Activated CD4-positive, alpha-beta memory T cell treated with anti-CD3 and anti-CD28 coated beads for 36 hours (primary cell): Measurements from ENCODE around the gene SMG6. TPM values are rescaled to one million over a fixed set of nuclear protein-coding genes. Genes with fewer than 3 reads are reported as not detected.

Experiments used
- CTCF ChIA-PET: fragments of 350-600 bp; sonication (Branson Sonifier 250); formaldehyde crosslinking; loops from one replicate; lab custom pipeline; 2021; ENCODE audit warnings: antibody characterized with exemption, inconsistent platforms; lab: Charles Lee
- POLR2A ChIA-PET: fragments of 350-600 bp; sonication (Branson Sonifier 250); formaldehyde crosslinking; loops from one replicate; lab custom pipeline; 2021; ENCODE audit warnings: antibody characterized with exemption; lab: Charles Lee
- DNase-seq: peaks from one replicate; pipeline ENCODE4 v3.0.0-alpha.2; 2020
- H3K27ac Mint-ChIP-seq: one replicate; pipeline ENCODE4 v1.8.0; 2021; ENCODE audit warnings: mixed read lengths
- H3K27me3 Mint-ChIP-seq: one replicate; pipeline ENCODE4 v1.8.0; 2021; ENCODE audit warnings: mixed read lengths
- H3K36me3 Mint-ChIP-seq: one replicate; pipeline ENCODE4 v1.8.0; 2021; ENCODE audit warnings: mixed read lengths
- H3K4me1 Mint-ChIP-seq: one replicate; pipeline ENCODE4 v1.8.0; 2021; ENCODE audit warnings: low read depth, mixed read lengths
- H3K4me3 Mint-ChIP-seq: one replicate; pipeline ENCODE4 v1.8.0; 2021; ENCODE audit warnings: mild to moderate bottlenecking, mixed read lengths
- H3K9me3 Mint-ChIP-seq: one replicate; pipeline ENCODE4 v1.8.0; 2021; ENCODE audit warnings: mixed read lengths
- intact Hi-C: fragments of 100-400 bp; cut with micrococcal nuclease; formaldehyde crosslinking; loops from one replicate; pipeline ENCODE4 v1.15.1; 2023
- total RNA-seq, 2 experiments: library from RNA; stranded (reverse); gene quantifications; one replicate each; pipeline ENCODE4 v1.2.3, GENCODE V29; 2021

The SMG6 gene
- total RNA-seq, 2 experiments from 2014 or later = 17.2 to 20.3 TPM

DNA sequence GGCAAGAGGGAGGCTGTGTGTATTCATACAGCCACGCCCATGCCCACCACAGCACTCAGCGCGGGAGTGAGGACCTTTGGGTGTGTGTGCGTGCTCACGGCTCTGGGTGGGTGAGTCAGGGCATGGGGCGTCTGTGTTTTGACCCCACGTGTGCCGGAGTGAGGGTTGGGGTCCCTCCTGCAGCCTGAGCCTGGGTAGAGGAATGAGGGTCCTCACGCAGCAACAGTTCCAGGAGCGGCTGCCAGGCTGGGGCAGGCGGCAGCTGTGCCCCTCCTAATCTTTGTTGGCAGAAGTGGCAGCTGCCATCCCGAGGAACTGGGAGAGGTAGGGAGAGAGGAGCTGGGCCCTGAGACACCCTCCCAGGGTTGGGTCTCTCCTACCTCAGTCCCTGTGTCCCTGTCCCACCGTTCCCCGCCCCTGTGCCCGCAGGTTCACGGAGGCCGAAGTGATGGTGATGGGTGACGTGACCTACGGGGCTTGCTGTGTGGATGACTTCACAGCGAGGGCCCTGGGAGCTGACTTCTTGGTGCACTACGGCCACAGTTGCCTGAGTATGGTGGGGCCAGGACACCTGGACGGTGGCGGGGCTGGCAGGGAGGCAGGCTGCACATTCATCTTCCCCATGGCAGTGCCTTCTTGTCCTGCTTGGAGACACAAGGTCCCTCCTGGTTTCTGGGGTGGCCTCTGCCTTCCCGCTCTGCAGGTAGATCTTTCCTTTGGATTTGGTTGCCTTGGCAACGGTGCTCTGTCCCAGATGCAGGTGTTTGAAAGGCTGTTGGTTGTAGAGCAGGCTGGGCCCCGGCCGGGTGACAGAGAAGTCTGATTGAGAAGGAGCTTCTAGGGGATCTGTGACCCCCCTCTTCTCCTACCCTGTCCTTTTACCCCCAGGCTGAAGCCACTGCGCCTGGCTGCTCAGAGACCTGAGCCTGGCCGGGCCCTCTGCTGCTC, 267.8 kb downstream of the SMG6 start:
- intact Hi-C loops = loop anchor here (10.0 kb wide), 2 partner anchors 161 to 391 kb away; partner anchors contain the start of genes RILP and SCARF1
- DNase-seq = no peak
- H3K9me3 Mint-ChIP-seq = no peaks in the 10 kb centered on the region
- peaks cover 7% of the 10 kb centered on the region for H3K4me1 Mint-ChIP-seq
- no peak overlapping the region for H3K4me3 Mint-ChIP-seq
- CTCF ChIA-PET = interaction anchor here (0.6 kb wide), 1 partner anchor 369 kb away, joined by 3 read pairs; no protein-coding TSS in a partner anchor
- POLR2A ChIA-PET = no interaction called here
- H3K36me3 Mint-ChIP-seq = peaks cover 6% of the 10 kb centered on the region
- no peak overlapping the region for H3K27ac Mint-ChIP-seq
- no peaks in the 10 kb centered on the region for H3K27me3 Mint-ChIP-seq

DNA sequence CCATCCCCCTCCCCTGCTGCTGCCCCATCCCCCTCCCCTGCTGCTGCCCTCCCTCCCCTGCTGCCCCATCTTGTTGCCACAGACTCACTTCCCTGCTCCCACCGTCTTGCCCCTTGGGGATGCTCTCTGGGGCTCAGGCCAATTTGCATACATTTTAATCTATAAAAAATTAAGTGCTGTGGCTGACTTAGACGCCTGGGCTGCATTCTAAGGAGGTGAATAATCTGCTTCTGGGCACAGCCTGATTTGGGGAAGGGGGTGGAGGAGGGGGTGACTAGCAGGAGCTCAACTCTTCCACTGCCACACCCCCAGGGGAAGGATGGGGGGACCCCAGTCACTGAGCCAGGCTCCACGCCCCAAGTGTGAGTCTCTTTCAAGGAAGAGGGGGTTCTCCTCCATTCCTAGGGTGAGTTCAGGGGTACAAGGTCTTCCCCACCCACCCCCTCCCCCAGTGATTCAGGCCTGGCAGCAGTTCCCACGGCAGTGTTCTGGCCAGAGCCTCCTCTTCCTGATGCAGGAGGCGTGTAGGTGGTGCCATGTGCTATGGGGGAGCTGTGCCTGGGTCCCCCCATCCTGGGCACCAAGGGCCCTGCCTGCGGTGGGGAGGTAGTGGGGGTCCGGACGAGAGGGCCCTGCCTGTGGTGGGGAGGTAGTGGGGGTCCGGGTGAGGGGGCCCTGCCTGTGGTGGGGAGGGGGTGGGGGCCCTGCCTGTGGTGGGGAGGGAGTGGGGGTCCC, 268.6 kb downstream of the SMG6 start:
- POLR2A ChIA-PET = no interaction called here
- H3K36me3 Mint-ChIP-seq = peaks cover 6% of the 10 kb centered on the region
- H3K27me3 Mint-ChIP-seq = no peaks in the 10 kb centered on the region
- H3K27ac Mint-ChIP-seq = no peak overlapping the region
- H3K4me1 Mint-ChIP-seq = peaks cover 10% of the 10 kb centered on the region
- CTCF ChIA-PET = interaction anchor here (0.6 kb wide), 1 partner anchor 368 kb away, joined by 3 read pairs; no protein-coding TSS in a partner anchor
- DNase-seq = no peak
- H3K4me3 Mint-ChIP-seq = no peak overlapping the region
- intact Hi-C loops = loop anchor here (10.0 kb wide), 2 partner anchors 160 to 390 kb away; partner anchors contain the start of genes RILP and SCARF1
- no peaks in the 10 kb centered on the region for H3K9me3 Mint-ChIP-seq

DNA sequence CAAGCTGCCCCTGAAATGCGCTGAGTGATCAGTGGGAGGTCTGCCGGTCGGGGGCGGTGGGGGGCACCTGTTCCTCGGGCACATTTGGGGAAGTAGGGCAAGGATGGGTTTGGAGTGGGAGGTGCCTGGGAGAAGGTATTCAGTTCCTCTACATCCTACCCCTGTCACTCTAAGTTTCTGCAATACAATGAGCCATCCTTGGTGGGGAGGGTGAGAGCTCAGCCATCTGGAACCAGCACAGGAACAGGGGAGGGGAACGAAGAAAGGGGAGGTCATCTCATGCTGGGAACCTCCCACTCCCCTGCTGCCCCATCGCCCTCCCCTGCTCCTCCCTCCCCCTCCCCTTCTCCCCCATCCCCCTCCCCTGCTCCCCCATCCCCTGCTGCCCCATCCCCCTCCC, 269.4 kb downstream of the SMG6 start:
- intact Hi-C loops = loop anchor here (10.0 kb wide), 2 partner anchors 159 to 389 kb away; partner anchors contain the start of genes RILP and SCARF1
- ChIA-PET POLR2A (no interaction called here), CTCF (interaction anchor here (0.6 kb wide), 1 partner anchor 313 kb away, joined by 3 read pairs; no protein-coding TSS in a partner anchor)
- Mint-ChIP-seq H3K4me3 (no peak overlapping the region), H3K27me3 (no peaks in the 10 kb centered on the region), H3K9me3 (no peaks in the 10 kb centered on the region), H3K4me1 (peaks cover 10% of the 10 kb centered on the region), H3K36me3 (peaks cover 6% of the 10 kb centered on the region), H3K27ac (no peak overlapping the region)
- DNase-seq = no peak

DNA sequence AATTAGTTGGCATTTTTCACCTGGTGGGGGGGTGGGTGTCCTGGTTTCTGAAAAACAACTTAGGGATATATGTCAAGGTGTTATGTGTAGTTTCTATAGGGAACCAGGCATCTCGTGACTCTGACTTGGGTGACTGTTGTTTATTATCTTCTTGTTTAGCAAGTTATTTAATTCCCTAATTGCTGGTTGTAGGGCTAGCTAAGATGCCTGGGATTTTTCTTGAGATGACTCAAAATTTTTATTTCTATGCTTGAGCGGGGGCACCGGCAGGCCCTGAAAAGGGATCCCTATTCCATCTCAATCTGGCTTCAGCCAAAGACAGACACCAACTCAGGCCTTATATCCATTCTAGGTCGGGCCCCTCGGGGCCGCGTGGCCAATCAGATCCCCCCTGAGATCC, 270.4 kb downstream of the SMG6 start:
- intact Hi-C loops = loop anchor here (10.0 kb wide), 2 partner anchors 158 to 388 kb away; partner anchors contain the start of genes RILP and SCARF1
- Mint-ChIP-seq H3K27me3 (peaks cover 3% of the 10 kb centered on the region), H3K36me3 (peaks cover 6% of the 10 kb centered on the region), H3K9me3 (no peaks in the 10 kb centered on the region), H3K27ac (no peak overlapping the region), H3K4me1 (peaks cover 10% of the 10 kb centered on the region), H3K4me3 (no peak overlapping the region)
- ChIA-PET POLR2A (no interaction called here), CTCF (no interaction called here)
- no peak for DNase-seq

DNA sequence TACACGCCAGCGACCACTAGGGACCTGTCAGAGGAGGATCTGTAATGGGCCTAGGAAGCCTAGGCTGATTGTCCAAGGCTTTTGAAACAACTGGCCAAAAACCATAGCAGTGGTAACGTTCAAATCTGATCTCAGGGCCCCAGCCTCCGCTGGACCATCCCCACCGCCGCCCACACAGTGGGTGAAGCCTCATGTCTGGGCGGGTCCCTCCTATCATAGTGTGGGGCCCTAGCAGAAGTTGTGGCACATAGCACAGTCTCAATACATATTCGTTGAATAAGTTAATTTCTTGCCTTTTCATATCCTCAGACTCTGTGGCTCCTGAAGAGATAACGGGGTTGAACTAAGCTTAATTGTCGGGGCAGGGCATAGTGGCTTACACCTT, 272.8 kb downstream of the SMG6 start:
- DNase-seq = no peak
- H3K9me3 Mint-ChIP-seq = no peaks in the 10 kb centered on the region
- ChIA-PET CTCF (interaction anchor here (1.3 kb wide), 1 partner anchor 160 kb away, joined by 3 read pairs; no protein-coding TSS in a partner anchor), POLR2A (no interaction called here)
- peak overlapping the region; percentile 95 for H3K4me3 Mint-ChIP-seq
- peaks cover 13% of the 10 kb centered on the region for H3K4me1 Mint-ChIP-seq
- H3K36me3 Mint-ChIP-seq = no peaks in the 10 kb centered on the region
- H3K27me3 Mint-ChIP-seq = peaks cover 18% of the 10 kb centered on the region
- H3K27ac Mint-ChIP-seq = peak overlapping the region; percentile 67
- intact Hi-C loops = loop anchor here (1.0 to 10.0 kb wide), 4 partner anchors 11 to 386 kb away; partner anchors contain the start of genes RILP and SCARF1

DNA sequence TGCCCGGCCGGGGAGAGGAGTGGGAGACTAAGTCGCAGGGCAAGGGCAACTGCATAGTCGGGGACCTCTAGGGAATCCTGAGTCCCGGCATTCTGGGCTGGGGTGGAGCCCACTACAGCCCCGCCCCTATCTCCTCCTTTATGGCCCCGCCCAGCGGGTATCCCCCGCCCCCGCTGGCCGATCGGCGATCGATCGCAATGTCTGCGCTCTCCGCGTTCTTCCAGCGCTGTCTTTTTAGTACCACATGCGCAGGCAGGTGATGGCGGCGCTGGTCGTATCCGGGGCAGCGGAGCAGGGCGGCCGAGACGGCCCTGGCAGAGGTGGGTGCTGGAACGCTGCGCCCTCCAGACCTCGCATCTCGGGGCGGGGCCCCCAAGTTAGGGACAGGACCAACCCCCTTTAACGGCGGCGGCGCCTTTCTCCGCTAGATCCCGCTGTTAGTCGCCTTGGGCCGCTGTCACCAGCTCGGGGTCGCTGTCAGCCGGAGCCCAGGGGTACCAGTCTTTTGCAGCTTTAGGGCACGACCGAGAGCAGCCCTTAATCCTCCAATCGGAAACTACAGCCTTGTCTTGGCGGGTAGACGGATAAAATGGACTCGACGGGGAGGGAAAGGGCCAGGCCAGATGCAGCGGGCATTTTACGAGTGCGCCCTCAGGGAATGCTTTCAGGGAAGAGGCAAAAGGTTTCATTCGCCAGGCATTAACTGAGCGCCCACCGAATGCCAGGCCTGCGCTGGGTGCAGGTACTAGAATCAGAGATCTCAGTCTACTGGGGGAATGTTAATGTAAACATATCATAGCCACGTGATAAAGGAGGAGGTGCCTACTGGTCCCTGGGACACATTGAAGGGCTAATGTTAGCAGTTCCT, 273.4 kb downstream of the SMG6 start, which contains the start of gene DPH1:
TSS of gene DPH1 (plus strand) at position 243 of the 868 bp plus-strand sequence. CDS start at position 260, 17 bp downstream.
- DNase-seq = peak; percentile 92
- Mint-ChIP-seq H3K4me3 (peak within 1 kb of the TSS; percentile 95), H3K4me1 (peaks cover 15% of the 10 kb centered on the region), H3K27me3 (peaks cover 22% of the 10 kb centered on the region), H3K36me3 (no peaks in the 10 kb centered on the region), H3K27ac (peak within 1 kb of the TSS; percentile 67), H3K9me3 (no peaks in the 10 kb centered on the region)
- POLR2A ChIA-PET = no interaction called here
- CTCF ChIA-PET = interaction anchor here (1.3 to 1.8 kb wide), 2 partner anchors 160 to 313 kb away, joined by 3 to 4 read pairs; no protein-coding TSS in a partner anchor
- intact Hi-C loops = loop anchor here (1.0 to 10.0 kb wide), 4 partner anchors 11 to 385 kb away; partner anchors contain the start of genes RILP and SCARF1

DNA sequence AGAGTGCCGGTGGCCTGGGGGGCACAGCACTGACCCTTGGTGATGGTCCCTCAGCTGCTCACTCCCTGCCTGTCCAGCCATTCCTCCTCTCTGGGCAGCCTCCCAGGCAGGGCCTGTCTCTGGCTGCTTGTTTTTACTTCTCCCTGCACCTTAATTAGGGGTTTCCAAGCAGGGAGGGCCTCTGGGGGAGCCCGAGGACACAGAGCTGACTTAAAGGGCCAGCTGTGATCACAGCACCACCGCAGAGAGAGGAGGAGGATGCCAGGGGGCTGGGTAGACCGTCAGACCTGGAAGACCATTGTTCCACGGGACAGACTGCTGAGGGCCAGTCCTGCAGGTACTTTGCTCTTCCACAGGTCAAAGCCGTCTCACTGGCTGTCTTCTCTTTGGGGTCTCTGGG, 274.8 kb downstream of the SMG6 start:
- Mint-ChIP-seq H3K4me3 (no peak overlapping the region), H3K27me3 (peaks cover 24% of the 10 kb centered on the region), H3K36me3 (no peaks in the 10 kb centered on the region), H3K27ac (no peak overlapping the region), H3K9me3 (no peaks in the 10 kb centered on the region), H3K4me1 (peaks cover 16% of the 10 kb centered on the region)
- ChIA-PET POLR2A (no interaction called here), CTCF (interaction anchor here (0.6 to 1.8 kb wide), 4 partner anchors 26 to 312 kb away, joined by 3 to 5 read pairs (median 4); partner anchors contain the start of gene HIC1)
- no peak for DNase-seq
- intact Hi-C loops = no loop called here

DNA sequence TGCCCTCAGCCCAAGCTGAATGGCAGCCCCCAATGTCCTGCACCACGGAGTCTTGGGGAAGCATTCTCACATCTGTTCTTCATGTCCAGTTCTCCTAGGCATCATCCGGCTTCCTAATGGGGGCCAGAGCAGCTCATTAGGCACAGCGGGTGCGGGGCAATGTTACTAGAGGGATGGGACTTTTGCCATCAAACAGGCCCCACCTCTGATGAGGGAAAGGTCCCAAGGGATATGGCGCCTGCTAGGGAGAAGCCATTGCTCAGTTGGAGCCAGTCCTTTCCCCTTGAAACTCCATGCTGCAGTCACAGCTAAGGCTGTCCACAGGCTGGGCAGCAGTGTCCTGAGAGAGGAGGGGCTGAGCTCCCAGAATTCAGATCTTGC, 275.4 kb downstream of the SMG6 start:
- H3K27me3 Mint-ChIP-seq = peaks cover 26% of the 10 kb centered on the region
- CTCF ChIA-PET = interaction anchor here (0.8 to 1.1 kb wide), 2 partner anchors 27 to 216 kb away, joined by 3 to 5 read pairs; no protein-coding TSS in a partner anchor
- no peaks in the 10 kb centered on the region for H3K36me3 Mint-ChIP-seq
- H3K4me1 Mint-ChIP-seq = peaks cover 19% of the 10 kb centered on the region
- no peak overlapping the region for H3K4me3 Mint-ChIP-seq
- intact Hi-C loops = no loop called here
- no peaks in the 10 kb centered on the region for H3K9me3 Mint-ChIP-seq
- DNase-seq = no peak
- POLR2A ChIA-PET = no interaction called here
- no peak overlapping the region for H3K27ac Mint-ChIP-seq

DNA sequence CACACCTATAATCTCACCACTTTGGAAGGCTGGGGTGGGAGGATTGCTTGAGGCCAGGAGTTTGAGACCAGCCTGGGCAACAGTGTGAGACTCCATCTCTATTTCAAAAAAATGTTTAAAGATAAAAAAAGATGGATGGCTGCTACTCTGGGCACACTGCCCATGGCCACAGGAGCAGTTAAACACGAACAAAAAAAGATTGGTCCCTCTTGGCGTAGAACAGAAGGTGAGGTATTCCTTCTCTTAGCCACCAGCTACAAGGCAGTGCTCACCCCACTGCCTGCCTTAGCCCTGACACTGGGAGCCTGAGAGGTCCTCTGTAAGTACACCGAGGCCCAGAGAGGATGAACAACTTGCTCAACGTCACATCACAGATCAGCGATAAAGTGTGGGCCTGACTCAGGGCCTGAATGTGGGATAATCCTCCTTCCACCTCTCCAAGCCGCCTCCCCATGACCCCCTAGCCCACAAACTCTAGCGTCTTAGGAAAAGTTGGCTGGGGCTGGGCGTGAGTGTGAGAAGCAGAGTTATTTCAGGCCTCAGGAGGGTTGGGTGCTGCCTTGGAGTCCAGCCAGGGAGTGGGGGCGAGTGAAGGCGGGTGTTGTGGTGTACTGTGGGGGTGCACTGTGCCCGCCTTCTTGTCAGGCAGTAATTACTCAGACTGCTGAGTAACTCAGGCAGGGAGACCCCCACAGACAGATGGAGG, 275.9 kb downstream of the SMG6 start:
- DNase-seq = peak; percentile 14
- Mint-ChIP-seq H3K4me3 (no peak overlapping the region), H3K36me3 (no peaks in the 10 kb centered on the region), H3K9me3 (no peaks in the 10 kb centered on the region), H3K27ac (no peak overlapping the region), H3K27me3 (peaks cover 29% of the 10 kb centered on the region), H3K4me1 (peaks cover 19% of the 10 kb centered on the region)
- CTCF ChIA-PET = interaction anchor here (1.1 kb wide), 1 partner anchor 119 kb away, joined by 3 read pairs; no protein-coding TSS in a partner anchor
- intact Hi-C loops = no loop called here
- POLR2A ChIA-PET = no interaction called here

DNA sequence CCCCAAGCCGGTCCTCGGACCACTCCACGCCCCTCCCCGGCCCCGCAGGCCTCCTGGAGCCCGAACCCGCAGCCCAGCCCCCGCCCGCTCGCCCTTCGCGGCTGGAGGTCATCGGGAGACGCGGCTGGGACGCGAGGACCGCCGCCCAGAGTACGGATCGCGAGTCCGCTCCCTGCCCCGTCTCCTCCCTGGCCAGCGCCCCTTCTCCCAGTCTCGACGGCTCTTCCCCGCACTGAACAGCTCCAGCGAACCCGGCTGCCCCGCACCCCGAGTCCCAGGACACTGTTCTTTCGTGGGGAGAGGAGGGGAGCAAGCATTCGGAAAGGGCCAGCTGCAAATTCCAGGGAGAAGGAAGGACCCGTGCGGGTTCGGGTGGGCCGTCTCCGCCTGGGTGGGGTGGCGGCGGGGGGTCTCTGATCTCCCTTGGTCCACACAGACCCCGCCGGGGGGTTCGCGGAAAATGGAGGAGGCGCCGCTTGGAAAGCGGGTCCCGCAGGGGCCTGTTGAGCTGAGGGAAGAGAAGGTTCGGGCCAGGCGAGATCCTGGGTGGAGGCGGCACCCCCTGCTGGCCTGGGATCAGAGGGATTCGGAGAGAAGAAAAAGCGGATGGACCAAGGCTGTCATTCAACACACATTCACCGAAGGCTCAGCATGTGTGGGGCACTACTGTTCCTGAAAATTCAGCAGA, 277.8 kb downstream of the SMG6 start:
- Mint-ChIP-seq H3K4me1 (peaks cover 12% of the 10 kb centered on the region), H3K27ac (no peak overlapping the region), H3K36me3 (no peaks in the 10 kb centered on the region), H3K27me3 (peaks cover 31% of the 10 kb centered on the region), H3K4me3 (peak overlapping the region; percentile 66), H3K9me3 (no peaks in the 10 kb centered on the region)
- ChIA-PET CTCF (interaction anchor here (0.6 to 3.6 kb wide), 13 partner anchors 29 to 390 kb away, joined by 3 to 23 read pairs (median 4); partner anchors contain the start of genes HIC1 and RILP), POLR2A (no interaction called here)
- DNase-seq = peak; percentile 58
- intact Hi-C loops = no loop called here
